DOHH2 (cell line): ENCODE measurements around the gene FOXN3.

Source experiments
- EZH2phosphoT487 ChIP-seq: fragments of 200-600 bp; sonication (generic); IDR thresholded peaks from 2 replicates; pipeline ENCODE4 v1.6.1; 2017; ENCODE audit warnings: borderline replicate concordance, mild to moderate bottlenecking, antibody characterized with exemption, low read length, moderate library complexity, mixed read lengths
- TF ChIP-seq, protein P1 (sequence below): fragments of 200-600 bp; sonication (generic); IDR thresholded peaks from one replicate; pipeline ENCODE4 v1.5.1; 2014; ENCODE audit warnings: antibody characterized with exemption, mild to moderate bottlenecking, low read depth, low read length; ENCODE audit not compliant: poor library complexity, severe bottlenecking

DNA sequence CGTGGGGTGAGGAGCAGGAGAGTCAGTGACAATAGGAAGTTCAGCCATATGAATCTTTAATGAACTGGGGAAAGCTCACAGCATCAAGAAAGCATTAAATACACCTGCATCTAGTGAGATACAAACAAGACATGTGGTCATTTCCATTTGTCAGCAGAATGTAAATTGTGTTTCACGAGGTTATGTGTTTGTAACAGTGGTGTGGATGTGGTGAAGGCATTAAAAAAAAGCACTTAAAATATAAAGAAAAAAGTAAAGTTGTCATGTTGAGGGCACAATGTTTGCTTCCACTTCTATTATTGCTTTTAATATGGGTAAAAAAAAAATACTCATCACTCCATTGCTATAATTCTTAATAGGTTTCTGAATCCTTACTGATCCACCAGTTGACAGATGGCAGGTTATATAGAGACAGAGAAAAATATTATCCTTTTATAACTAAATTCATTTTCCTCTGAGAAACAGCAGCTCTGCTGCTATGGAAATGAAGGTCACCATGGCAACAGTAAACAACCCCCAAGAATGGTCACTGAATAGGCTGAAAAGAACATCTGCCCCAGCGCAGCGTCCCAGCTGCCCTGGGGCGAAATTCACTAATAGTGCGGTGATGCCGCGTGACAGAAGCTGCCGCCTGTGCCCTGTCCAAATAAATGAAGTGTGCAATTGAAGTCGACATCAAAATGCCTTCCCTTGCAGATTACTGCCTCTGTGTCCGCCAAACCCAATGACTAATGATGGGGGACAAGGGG is 226.1 kb downstream of the FOXN3 start:
- TF ChIP-seq, protein P1, sequence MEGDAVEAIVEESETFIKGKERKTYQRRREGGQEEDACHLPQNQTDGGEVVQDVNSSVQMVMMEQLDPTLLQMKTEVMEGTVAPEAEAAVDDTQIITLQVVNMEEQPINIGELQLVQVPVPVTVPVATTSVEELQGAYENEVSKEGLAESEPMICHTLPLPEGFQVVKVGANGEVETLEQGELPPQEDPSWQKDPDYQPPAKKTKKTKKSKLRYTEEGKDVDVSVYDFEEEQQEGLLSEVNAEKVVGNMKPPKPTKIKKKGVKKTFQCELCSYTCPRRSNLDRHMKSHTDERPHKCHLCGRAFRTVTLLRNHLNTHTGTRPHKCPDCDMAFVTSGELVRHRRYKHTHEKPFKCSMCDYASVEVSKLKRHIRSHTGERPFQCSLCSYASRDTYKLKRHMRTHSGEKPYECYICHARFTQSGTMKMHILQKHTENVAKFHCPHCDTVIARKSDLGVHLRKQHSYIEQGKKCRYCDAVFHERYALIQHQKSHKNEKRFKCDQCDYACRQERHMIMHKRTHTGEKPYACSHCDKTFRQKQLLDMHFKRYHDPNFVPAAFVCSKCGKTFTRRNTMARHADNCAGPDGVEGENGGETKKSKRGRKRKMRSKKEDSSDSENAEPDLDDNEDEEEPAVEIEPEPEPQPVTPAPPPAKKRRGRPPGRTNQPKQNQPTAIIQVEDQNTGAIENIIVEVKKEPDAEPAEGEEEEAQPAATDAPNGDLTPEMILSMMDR, result no peak
- TF ChIP-seq EZH2phosphoT487, result no peak
